PC-9 (cell line): Measurements from ENCODE around the gene IQCK. TPM values are rescaled to one million over a fixed set of nuclear protein-coding genes. Genes with fewer than 3 reads are reported as not detected.

Source experiments
- BruUV-seq: library from RNA; stranded (reverse); fragments of 400-500 nt; replicated peaks from 2 replicates; lab custom pipeline; 2021; lab: Mats Ljungman, UMichigan
- CTCF ChIA-PET: fragments of 300-600 bp; sonication (Branson Sonifier 250); formaldehyde crosslinking; loops from one replicate; lab custom pipeline; 2022; ENCODE audit warnings: antibody characterized with exemption; lab: Charles Lee
- POLR2A ChIA-PET: fragments of 300-600 bp; sonication (Branson Sonifier 250); formaldehyde crosslinking; loops from one replicate; lab custom pipeline; 2022; ENCODE audit warnings: antibody characterized with exemption; ENCODE audit not compliant: unreplicated experiment; lab: Charles Lee
- DNase-seq, 2 experiments: peaks; one replicate each; pipeline versions ENCODE4 v3.0.0 to v3.0.0-alpha.2; 2015 to 2022; ENCODE audit warnings: mixed read lengths in 1 of 2
- H2AFZ ChIP-seq: fragments of 200-600 bp; sonication (generic); 2 replicates; pipeline ENCODE4 v1.8.1; 2017; ENCODE audit warnings: antibody characterized with exemption
- H3F3A ChIP-seq: fragments of 200-600 bp; sonication (generic); 2 replicates; pipeline ENCODE4 v1.8.1; 2017; ENCODE audit warnings: antibody characterized with exemption, mild to moderate bottlenecking, low read depth; ENCODE audit not compliant: insufficient read depth
- H3K27ac ChIP-seq: fragments of 200-600 bp; sonication (generic); 2 replicates; pipeline ENCODE4 v1.6.1; 2016; ENCODE audit warnings: mixed run types
- H3K27me3 ChIP-seq: fragments of 200-600 bp; sonication (generic); 2 replicates; pipeline ENCODE4 v1.6.1; 2016; ENCODE audit warnings: low read depth, mixed run types; ENCODE audit not compliant: insufficient read depth
- H3K36me3 ChIP-seq: fragments of 200-600 bp; sonication (generic); 2 replicates; pipeline ENCODE4 v1.6.1; 2016; ENCODE audit warnings: low read depth, mixed run types
- H3K4me1 ChIP-seq: fragments of 200-600 bp; sonication (generic); replicated peaks from 2 replicates; pipeline ENCODE4 v1.6.1; 2016; ENCODE audit warnings: mixed run types; ENCODE audit not compliant: insufficient read depth
- H3K4me2 ChIP-seq: fragments of 200-600 bp; sonication (generic); 2 replicates; pipeline ENCODE4 v1.6.1; 2017; ENCODE audit warnings: mixed run types
- H3K4me3 ChIP-seq: fragments of 200-600 bp; sonication (generic); 2 replicates; pipeline ENCODE4 v1.6.1; 2016; ENCODE audit warnings: mixed run types
- H3K79me2 ChIP-seq: fragments of 200-600 bp; sonication (generic); 2 replicates; pipeline ENCODE4 v1.6.1; 2017; ENCODE audit warnings: low read depth, mixed run types
- H3K9me2 ChIP-seq: fragments of 200-600 bp; sonication (generic); 2 replicates; pipeline ENCODE4 v1.8.1; 2017; ENCODE audit warnings: mild to moderate bottlenecking; ENCODE audit not compliant: insufficient read depth
- H3K9me3 ChIP-seq: fragments of 200-600 bp; sonication (generic); 2 replicates; pipeline ENCODE4 v1.8.1; 2016; ENCODE audit warnings: low read depth; ENCODE audit not compliant: insufficient read depth
- H4K20me1 ChIP-seq: fragments of 200-600 bp; sonication (generic); 2 replicates; pipeline ENCODE4 v1.8.1; 2017; ENCODE audit not compliant: insufficient read depth
- EZH2 ChIP-seq: fragments of 200-600 bp; sonication (generic); IDR thresholded peaks from 2 replicates; pipeline ENCODE4 v1.8.0; 2017; ENCODE audit warnings: antibody characterized with exemption, low read depth
- intact Hi-C: fragments of 100-400 bp; cut with micrococcal nuclease; formaldehyde crosslinking; loops from one replicate; pipeline ENCODE4 v1.10.0; 2022; ENCODE audit not compliant: unreplicated experiment
- total RNA-seq: library from RNA; stranded (reverse); gene quantifications from 2 replicates; pipeline ENCODE4 v1.2.3, GENCODE V29; 2021
- TF ChIP-seq, protein P1 (sequence below): fragments of 200-600 bp; sonication (generic); conservative IDR thresholded peaks from 2 replicates; pipeline ENCODE4 v1.6.1; 2017; ENCODE audit warnings: mixed run types, antibody characterized with exemption, mild to moderate bottlenecking, moderate library complexity

IQCK gene
- total RNA-seq, 1 experiment from 2014 or later: 21.6 TPM

DNA sequence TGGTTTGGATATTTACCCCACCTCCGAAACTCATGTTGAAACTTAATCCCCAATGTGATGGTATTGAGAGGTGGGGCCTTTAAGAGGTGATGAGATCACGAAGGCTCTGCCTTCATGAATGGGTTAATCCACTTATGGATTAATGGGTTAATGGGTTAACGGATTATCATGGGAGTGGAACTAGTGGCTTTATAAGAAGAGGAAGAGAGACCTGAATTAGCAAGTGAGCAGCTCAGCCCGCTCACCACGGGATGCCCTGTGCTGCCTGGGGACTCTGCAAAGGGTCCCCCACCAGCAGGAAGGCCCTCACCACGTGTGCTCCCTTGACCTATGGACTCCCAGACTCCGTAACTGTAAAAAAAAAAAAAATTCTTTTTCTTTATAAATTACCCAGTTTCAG lies 183.1 kb downstream of the IQCK start:
- Histone ChIP-seq H3K27me3 (peaks cover 42% of the 10 kb centered on the region), H3K36me3 (no peaks in the 10 kb centered on the region), H3K4me1 (no peaks in the 10 kb centered on the region), H4K20me1 (no peaks in the 10 kb centered on the region), H3K9me2 (no peaks in the 10 kb centered on the region), H3K79me2 (no peaks in the 10 kb centered on the region), H2AFZ (no peak overlapping the region), H3K27ac (no peak overlapping the region), H3K9me3 (no peaks in the 10 kb centered on the region), H3F3A (no peaks in the 10 kb centered on the region), H3K4me3 (no peak overlapping the region), H3K4me2 (no peak overlapping the region)
- DNase-seq: no peak
- POLR2A ChIA-PET: no interaction called here
- CTCF ChIA-PET: interaction anchor here (1.0 kb wide), 1 partner anchor 305 kb away, joined by 3 read pairs; no protein-coding TSS in a partner anchor
- BruUV-seq: no TSS peak
- intact Hi-C loops: no loop called here
- TF ChIP-seq EZH2: no peak
- TF ChIP-seq, protein P1, sequence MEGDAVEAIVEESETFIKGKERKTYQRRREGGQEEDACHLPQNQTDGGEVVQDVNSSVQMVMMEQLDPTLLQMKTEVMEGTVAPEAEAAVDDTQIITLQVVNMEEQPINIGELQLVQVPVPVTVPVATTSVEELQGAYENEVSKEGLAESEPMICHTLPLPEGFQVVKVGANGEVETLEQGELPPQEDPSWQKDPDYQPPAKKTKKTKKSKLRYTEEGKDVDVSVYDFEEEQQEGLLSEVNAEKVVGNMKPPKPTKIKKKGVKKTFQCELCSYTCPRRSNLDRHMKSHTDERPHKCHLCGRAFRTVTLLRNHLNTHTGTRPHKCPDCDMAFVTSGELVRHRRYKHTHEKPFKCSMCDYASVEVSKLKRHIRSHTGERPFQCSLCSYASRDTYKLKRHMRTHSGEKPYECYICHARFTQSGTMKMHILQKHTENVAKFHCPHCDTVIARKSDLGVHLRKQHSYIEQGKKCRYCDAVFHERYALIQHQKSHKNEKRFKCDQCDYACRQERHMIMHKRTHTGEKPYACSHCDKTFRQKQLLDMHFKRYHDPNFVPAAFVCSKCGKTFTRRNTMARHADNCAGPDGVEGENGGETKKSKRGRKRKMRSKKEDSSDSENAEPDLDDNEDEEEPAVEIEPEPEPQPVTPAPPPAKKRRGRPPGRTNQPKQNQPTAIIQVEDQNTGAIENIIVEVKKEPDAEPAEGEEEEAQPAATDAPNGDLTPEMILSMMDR: no peak

GRCh38 chr16:19907161-19907992 lies 189.3 kb downstream of the IQCK start:
- CTCF ChIA-PET: interaction anchor here (0.5 to 2.1 kb wide), 9 partner anchors 8 to 1395 kb away, joined by 3 to 21 read pairs (median 6); no protein-coding TSS in a partner anchor
- BruUV-seq: no TSS peak
- H4K20me1 ChIP-seq: no peaks in the 10 kb centered on the region

More at GRCh38 chr16:19907161-19907992, 189.3 kb downstream of the IQCK start:
- H3K36me3 ChIP-seq: no peaks in the 10 kb centered on the region
- H3K27ac ChIP-seq: no peak overlapping the region
- DNase-seq: peak; percentile 49 to 73
- POLR2A ChIA-PET: interaction anchor here (0.6 kb wide), 1 partner anchor 449 kb away, joined by 5 read pairs; no protein-coding TSS in a partner anchor
- H3K9me2 ChIP-seq: no peaks in the 10 kb centered on the region
- H3F3A ChIP-seq: no peaks in the 10 kb centered on the region
- no peak overlapping the region for H2AFZ ChIP-seq
- intact Hi-C loops: loop anchor here (1.0 kb wide), 2 partner anchors 393 to 476 kb away; no protein-coding TSS in a partner anchor
- H3K79me2 ChIP-seq: no peaks in the 10 kb centered on the region
- H3K4me1 ChIP-seq: no peaks in the 10 kb centered on the region
- no peaks in the 10 kb centered on the region for H3K9me3 ChIP-seq
- peaks cover 34% of the 10 kb centered on the region for H3K27me3 ChIP-seq
- H3K4me3 ChIP-seq: no peak overlapping the region
- H3K4me2 ChIP-seq: no peak overlapping the region
- no peak for TF ChIP-seq EZH2
- TF ChIP-seq, protein P1: peak; percentile 95

Other genes with a start within 250 kb of the IQCK start
- gene GDE1, start 196.2 kb upstream of the IQCK start, total RNA-seq: 131 and 154 TPM in 2 replicates
- gene CCP110, start 194.3 kb upstream of the IQCK start, total RNA-seq: 23.4 and 31.9 TPM in 2 replicates
- 11.7 and 12.1 TPM in 2 replicates for gene VPS35L, start 162.6 kb upstream of the IQCK start, total RNA-seq
- 60.4 TPM in 2 replicates for gene KNOP1, start within 50 bp of the IQCK start, total RNA-seq
- gene GPRC5B, start 166.6 kb downstream of the IQCK start, total RNA-seq: 62.0 and 70.2 TPM in 2 replicates